Activated T-cell treated with anti-CD3 and anti-CD28 coated beads, Interleukin-2, amount 50 U/mL, for 4 hours (primary cell): Measurements from ENCODE around the gene HELZ2. TPM values are rescaled to one million over a fixed set of nuclear protein-coding genes. Genes with fewer than 3 reads are reported as not detected.

ENCODE experiments used
- ATAC-seq, 2 donors: fragments of 200-7000 bp; cut with Tn5 transposase; one replicate each; pipeline ENCODE4 v1.10.0; 2021
- DNase-seq: peaks from one replicate; pipeline ENCODE4 v3.0.0-alpha.2; 2020
- H3K27me3 Mint-ChIP-seq: one replicate; pipeline ENCODE4 v1.8.0; 2021; ENCODE audit warnings: low read depth, mixed read lengths
- H3K36me3 Mint-ChIP-seq: one replicate; pipeline ENCODE4 v1.8.0; 2022; ENCODE audit warnings: mixed read lengths; ENCODE audit not compliant: insufficient read depth
- H3K4me1 Mint-ChIP-seq: one replicate; pipeline ENCODE4 v1.8.0; 2021; ENCODE audit warnings: low read depth, mixed read lengths
- H3K4me3 Mint-ChIP-seq: one replicate; pipeline ENCODE4 v1.8.0; 2021; ENCODE audit warnings: mild to moderate bottlenecking, moderate library complexity, mixed read lengths
- H3K9me3 Mint-ChIP-seq: one replicate; pipeline ENCODE4 v1.8.0; 2021; ENCODE audit warnings: mixed read lengths
- total RNA-seq, 3 donors: library from RNA; stranded (reverse); gene quantifications; one replicate each; pipeline ENCODE4 v1.2.1, GENCODE V29; 2021

HELZ2 gene
- total RNA-seq, 3 donors from 2014 or later = 7.4 to 11.9 (median 7.8) TPM

DNA sequence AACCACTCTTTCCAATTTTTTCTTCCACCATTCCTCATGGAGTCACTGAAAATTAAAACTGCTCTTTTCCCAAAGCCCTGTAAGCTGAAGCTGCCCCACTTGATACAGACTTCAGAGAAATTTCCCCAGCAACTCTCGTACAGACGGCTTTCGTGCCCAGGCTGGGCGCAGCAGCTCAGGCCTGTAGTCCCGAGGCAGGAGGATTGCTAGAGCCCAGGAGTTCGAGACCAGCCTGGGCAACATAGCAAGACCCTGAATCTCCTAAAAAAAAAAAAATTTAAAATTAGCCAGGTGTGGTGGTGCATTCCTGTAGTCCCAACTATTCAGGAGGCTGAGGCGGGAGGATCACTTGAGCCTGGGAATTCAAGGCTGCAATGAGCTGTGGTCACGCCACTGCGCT is 46.9 kb downstream of the HELZ2 start:
- Mint-ChIP-seq H3K9me3 (no peaks in the 10 kb centered on the region), H3K36me3 (peaks cover 7% of the 10 kb centered on the region), H3K4me1 (peaks cover 10% of the 10 kb centered on the region), H3K27me3 (no peaks in the 10 kb centered on the region), H3K4me3 (no peak overlapping the region)
- ATAC-seq (no peak), DNase-seq (no peak)

- Mint-ChIP-seq H3K36me3 (peaks cover 7% of the 10 kb centered on the region), H3K9me3 (no peaks in the 10 kb centered on the region), H3K4me1 (peaks cover 11% of the 10 kb centered on the region), H3K27me3 (no peaks in the 10 kb centered on the region), H3K4me3 (no peak overlapping the region)
- ATAC-seq (no peak), DNase-seq (no peak)
Observed at GRCh38 chr20:63525971-63526370, 48.1 kb downstream of the HELZ2 start.

DNA sequence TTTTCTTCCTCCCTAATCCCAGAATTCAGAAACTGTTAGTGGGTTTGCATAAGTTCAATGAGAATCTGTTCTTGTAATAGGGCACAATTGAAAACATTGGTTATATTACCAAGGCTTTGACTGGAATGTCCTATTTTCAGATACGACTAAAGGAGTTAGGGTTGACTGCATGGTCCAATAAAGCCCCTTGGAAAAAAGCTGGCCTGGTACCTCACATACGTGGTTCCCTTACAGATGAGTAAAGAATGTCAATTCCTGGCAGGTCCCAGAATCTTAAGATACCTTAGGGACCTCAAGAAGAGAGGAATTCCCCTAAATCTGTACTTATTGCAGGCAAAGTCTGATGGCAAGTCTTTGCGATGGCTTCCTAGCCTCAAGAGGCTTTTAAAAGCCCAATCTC is 48.9 kb downstream of the HELZ2 start:
- no peaks in the 10 kb centered on the region for H3K27me3 Mint-ChIP-seq
- H3K9me3 Mint-ChIP-seq = no peaks in the 10 kb centered on the region
- no peak overlapping the region for H3K4me3 Mint-ChIP-seq
- peaks cover 7% of the 10 kb centered on the region for H3K36me3 Mint-ChIP-seq
- H3K4me1 Mint-ChIP-seq = peaks cover 11% of the 10 kb centered on the region
- no peak for ATAC-seq
- DNase-seq = no peak

Other genes starting within 250 kb of the HELZ2 start
- not detected for gene CHRNA4, start 212.9 kb downstream of the HELZ2 start, total RNA-seq
- gene KCNQ2, start 101.6 kb downstream of the HELZ2 start, total RNA-seq = not detected
- under 1 TPM; 0.63 to 0.96 (median 0.74) TPM for gene EEF1A2, start 75.2 kb downstream of the HELZ2 start, total RNA-seq
- 100 to 1,000 TPM; 137 to 171 (median 165) TPM for gene PPDPF, start 53.5 kb downstream of the HELZ2 start, total RNA-seq
- under 1 TPM; 0.13 to 0.21 (median 0.16) TPM for gene PTK6, start 36.9 kb downstream of the HELZ2 start, total RNA-seq
- not detected for gene SRMS, start 26.5 kb downstream of the HELZ2 start, total RNA-seq
- under 1 TPM; 0.13 to 0.19 (median 0.18) TPM for gene FNDC11, start 20.1 kb downstream of the HELZ2 start, total RNA-seq
- 10 to 100 TPM; 14.6 to 16.1 (median 15.1) TPM for gene GMEB2, start 52.9 kb upstream of the HELZ2 start, total RNA-seq
- gene STMN3, start 79.2 kb upstream of the HELZ2 start, total RNA-seq = 10 to 100 TPM; 11.4 to 16.2 (median 12.4) TPM
- gene RTEL1, start 84.1 kb upstream of the HELZ2 start, total RNA-seq = 10 to 100 TPM; 50.6 to 67.7 (median 62.3) TPM
- gene TNFRSF6B, start 122.4 kb upstream of the HELZ2 start, total RNA-seq = under 1 TPM in 1 of 3 donors, not detected in 2; 0.47 TPM
- 10 to 100 TPM; 62.1 to 67.1 (median 63.5) TPM for gene ARFRP1, start 133.7 kb upstream of the HELZ2 start, total RNA-seq
- gene ZGPAT, start 133.8 kb upstream of the HELZ2 start, total RNA-seq = 10 to 100 TPM; 38.1 to 43.9 (median 42.0) TPM
- gene LIME1, start 162.4 kb upstream of the HELZ2 start, total RNA-seq = 10 to 100 TPM in 1 of 3 donors, 1 to 10 TPM in 2; 7.1 to 10.4 (median 9.3) TPM
- gene SLC2A4RG, start 165.5 kb upstream of the HELZ2 start, total RNA-seq = 10 to 100 TPM; 17.2 to 18.1 (median 17.3) TPM